GM12878 (cell line): Measurements from ENCODE around the gene WRAP73.

ENCODE experiments used
- BCL11A ChIP-seq: IDR thresholded peaks from 2 replicates; pipeline ENCODE4 v1.6.1; 2011; ENCODE audit warnings: low read depth, low read length
- CREB1 ChIP-seq: IDR thresholded peaks from 2 replicates; pipeline ENCODE4 v1.6.1; 2012; ENCODE audit warnings: low read depth, mild to moderate bottlenecking, inconsistent platforms
- CTCF ChIP-seq, 3 experiments: IDR thresholded peaks in 2 of 3; conservative IDR thresholded peaks in 1 of 3; 2 replicates each; pipeline ENCODE4 v1.5.1; 2011; ENCODE audit warnings: low read depth in 3 of 3, low read length in 3 of 3, mild to moderate bottlenecking in 3 of 3, control low read depth in 2 of 3, moderate library complexity in 2 of 3, inconsistent platforms in 1 of 3, mixed read lengths in 1 of 3; ENCODE audit not compliant: control insufficient read depth in 2 of 3, insufficient read depth in 1 of 3; ENCODE audit errors: extremely low read depth in 1 of 3
- E2F4 ChIP-seq: IDR thresholded peaks from 2 replicates; pipeline ENCODE4 v1.6.1; 2012; ENCODE audit warnings: low read depth, low read length, improper control_type of control experiment
- EP300 ChIP-seq, 2 experiments: fragments of 150-350 bp in 1 of 2; IDR thresholded peaks; 2 replicates each; pipeline ENCODE4 v1.6.1; 2011 to 2012; ENCODE audit warnings: low read depth in 2 of 2, low read length in 2 of 2, borderline replicate concordance in 1 of 2, improper control_type of control experiment in 1 of 2, inconsistent platforms in 1 of 2; ENCODE audit not compliant: control insufficient read depth in 1 of 2
- EZH2 ChIP-seq: IDR thresholded peaks from 2 replicates; pipeline ENCODE4 v1.6.1; 2012; ENCODE audit warnings: low read depth, mild to moderate bottlenecking, control low read depth, inconsistent platforms, low read length, borderline replicate concordance; ENCODE audit not compliant: control insufficient read depth
- MXI1 ChIP-seq: fragments of 150-350 bp; IDR thresholded peaks from 2 replicates; pipeline ENCODE4 v1.6.1; 2011; ENCODE audit warnings: low read depth, mild to moderate bottlenecking, inconsistent platforms, low read length, improper control_type of control experiment
- TCF3 ChIP-seq: IDR thresholded peaks from 2 replicates; pipeline ENCODE4 v1.6.1; 2012; ENCODE audit warnings: low read depth, mild to moderate bottlenecking, low read length, borderline replicate concordance; ENCODE audit not compliant: insufficient read depth
- USF1 ChIP-seq: IDR thresholded peaks from 2 replicates; pipeline ENCODE4 v1.6.1; 2011; ENCODE audit warnings: borderline replicate concordance, low read depth, mild to moderate bottlenecking, moderate library complexity, mixed read lengths, low read length; ENCODE audit not compliant: insufficient read depth; ENCODE audit errors: extremely low read length
- ZBTB33 ChIP-seq: fragments of 450-650 bp; IDR thresholded peaks from 2 replicates; pipeline ENCODE4 v1.6.1; 2017; ENCODE audit warnings: mild to moderate bottlenecking
- ZBTB4 ChIP-seq: fragments of 450-650 bp; formaldehyde crosslinking; IDR thresholded peaks from 2 replicates; pipeline ENCODE4 v1.4.0; 2022; ENCODE audit warnings: mild to moderate bottlenecking, moderate library complexity

- no peak for TF ChIP-seq CREB1
- TF ChIP-seq BCL11A: no peak
- TF ChIP-seq CTCF (IDR thresholded peaks at IDR 0.05 in 2 of 3, conservative IDR thresholded peaks at IDR 0.05 in 1 of 3; ENCODE audit: control insufficient read depth in 2 of 3, extremely low read depth in 1 of 3, insufficient read depth in 1 of 3, low read depth in 3 of 3, low read length in 3 of 3): no peak
- TF ChIP-seq ZBTB4 (CRISPR knock-in tag): no peak
- no peak for TF ChIP-seq TCF3
- TF ChIP-seq ZBTB33: no peak
- no peak for TF ChIP-seq EZH2
- TF ChIP-seq E2F4: no peak
- no peak for TF ChIP-seq MXI1
- TF ChIP-seq USF1: no peak
- no peak for TF ChIP-seq EP300 (IDR thresholded peaks at IDR 0.05; ENCODE audit: borderline replicate concordance in 1 of 2, control insufficient read depth in 1 of 2, low read depth in 2 of 2, low read length in 2 of 2)
These were observed 534 bp upstream of the WRAP73 start for GRCh38 chr1:3650248-3651025.
